GM18870 (cell line): ENCODE measurements around the gene SLC9A9.

Experiments used
- ATAC-seq: cut with Tn5 transposase; IDR thresholded peaks from one replicate; pipeline ENCODE4 v1.9.1; 2021; ENCODE audit warnings: moderate library complexity; ENCODE audit not compliant: unreplicated experiment

Gene SLC9A9

DNA sequence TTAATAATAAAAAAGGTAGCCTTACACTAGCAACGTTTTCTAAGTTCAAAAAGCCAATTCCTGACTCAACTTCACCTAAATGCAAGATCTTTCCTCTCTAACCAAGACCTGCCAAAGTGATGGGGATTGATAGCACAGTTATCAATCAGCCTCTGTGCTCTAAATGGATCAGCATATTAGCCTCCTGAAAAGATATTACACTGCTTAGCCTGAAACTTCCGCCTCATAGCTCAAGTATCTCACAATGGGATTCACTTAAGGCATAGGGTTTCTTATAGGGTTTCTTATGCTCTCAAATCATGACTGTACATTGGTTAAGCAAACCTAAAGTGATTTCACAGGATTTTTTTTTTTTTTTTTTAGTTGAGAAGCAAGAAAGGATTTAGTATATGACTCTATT lies 436 bp upstream of the SLC9A9 start:
- ATAC-seq: no peak

DNA sequence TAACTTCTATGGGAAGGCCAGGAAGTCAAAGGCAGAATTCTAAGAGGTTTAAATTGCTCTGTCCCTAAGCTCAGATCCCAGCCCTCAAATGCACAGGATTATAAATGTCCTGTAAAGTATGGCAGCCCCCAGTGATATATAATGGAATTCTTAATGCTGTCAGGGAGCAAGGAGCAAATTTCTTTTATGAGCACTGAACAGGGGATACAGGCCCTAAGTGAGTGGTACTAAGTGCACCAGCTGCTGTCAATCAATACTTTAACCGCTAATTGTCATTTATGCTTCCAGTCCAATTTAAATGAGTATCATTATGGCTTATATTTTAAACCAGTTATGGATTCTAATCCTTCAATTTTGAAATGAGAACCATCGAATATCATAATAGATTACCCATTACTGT lies 4.7 kb downstream of the SLC9A9 start:
- no peak for ATAC-seq

DNA sequence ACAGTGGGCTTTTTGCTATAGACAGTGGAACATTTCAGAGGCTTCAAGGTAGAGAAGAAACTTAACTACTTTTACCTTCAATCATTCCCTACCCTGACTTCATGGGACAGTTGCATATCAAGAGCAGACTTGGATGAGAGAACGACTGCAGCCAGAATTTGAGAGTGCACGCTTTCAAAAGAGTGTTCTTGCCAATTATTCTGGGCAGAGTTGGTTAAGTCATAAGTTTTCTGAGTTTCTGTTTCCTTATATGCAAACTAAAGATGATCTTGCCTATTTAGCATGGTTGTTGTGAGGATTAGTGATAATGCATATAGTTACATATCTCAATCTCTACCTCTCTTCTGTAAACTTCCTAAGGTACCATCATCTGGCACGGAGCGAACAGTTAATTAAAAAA lies 7.6 kb downstream of the SLC9A9 start:
- ATAC-seq: no peak

DNA sequence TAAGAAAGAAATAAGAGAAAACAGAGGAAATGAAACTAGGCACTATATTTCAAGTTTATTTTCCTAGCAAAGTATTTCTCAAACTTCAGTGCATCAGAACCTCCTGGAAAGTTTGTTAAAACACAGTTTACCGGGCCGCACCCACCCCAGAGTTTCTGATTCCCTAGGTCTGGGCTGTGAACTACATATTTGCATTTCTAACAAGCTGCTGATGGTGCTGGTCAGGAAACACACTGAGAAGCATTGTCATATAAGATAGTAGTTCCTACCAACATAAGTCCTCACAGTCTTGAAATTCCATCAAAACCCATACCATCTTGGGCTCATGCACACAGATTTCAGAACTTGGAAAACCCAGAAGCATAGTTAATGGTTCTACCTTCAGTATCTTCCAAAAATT lies 8.3 kb downstream of the SLC9A9 start:
- ATAC-seq: peak; percentile 43

DNA sequence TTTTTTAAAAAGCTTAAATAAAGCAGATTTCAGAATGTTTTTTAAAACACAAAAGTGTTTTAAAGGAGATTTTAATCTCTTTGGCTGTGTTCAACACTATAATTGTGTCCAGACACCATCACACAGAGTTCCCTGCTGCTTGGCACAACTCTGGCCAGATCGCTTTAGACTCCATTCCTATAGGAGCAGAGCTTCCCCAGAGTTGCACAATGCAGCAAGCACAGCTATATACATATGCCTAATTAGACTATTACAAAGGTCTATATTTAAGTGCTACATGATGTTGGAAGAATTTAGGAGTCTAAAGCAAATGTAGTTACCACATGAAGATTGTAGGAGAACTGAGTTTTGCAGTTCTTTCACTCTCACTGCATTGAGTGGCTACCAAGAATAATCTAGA lies 11.2 kb downstream of the SLC9A9 start:
- no peak for ATAC-seq

DNA sequence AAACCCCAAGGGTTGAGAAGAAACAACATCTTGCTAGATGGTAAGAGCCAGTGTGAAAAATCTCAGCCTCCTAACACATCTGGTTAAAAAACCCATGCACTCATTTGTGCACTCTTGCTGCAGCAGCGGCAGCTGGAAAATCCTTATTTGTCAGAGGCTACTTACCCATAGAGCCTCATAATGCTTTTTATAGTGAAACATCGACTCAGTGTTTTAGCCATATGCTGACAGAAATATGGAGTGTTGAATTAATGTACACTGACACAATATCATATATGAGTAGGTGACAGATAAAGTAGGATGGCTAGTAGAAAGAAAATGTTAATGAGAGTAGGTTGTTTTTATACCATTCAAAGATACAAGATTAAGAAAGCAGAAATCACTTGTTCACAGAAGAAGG lies 13.0 kb downstream of the SLC9A9 start:
- no peak for ATAC-seq

DNA sequence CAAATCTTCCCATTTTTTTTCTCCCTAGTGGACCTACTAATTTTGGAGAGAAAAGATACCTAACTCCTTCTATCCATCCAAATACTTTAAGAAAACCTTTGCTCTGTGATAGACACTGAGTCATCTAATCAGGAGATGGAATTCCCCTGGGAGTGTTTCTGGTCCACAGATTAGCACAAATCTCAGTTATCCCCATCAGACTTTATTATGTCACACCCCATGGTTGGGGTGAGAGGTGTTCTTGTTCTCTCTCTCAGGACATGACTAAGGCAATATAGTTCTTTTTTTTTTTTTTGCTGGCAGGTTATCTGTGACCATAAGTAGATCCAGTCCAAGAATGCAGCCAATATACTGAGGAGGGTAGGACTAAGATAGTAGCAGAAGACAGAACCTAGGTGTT lies 15.8 kb downstream of the SLC9A9 start:
- ATAC-seq: peak; percentile 59

DNA sequence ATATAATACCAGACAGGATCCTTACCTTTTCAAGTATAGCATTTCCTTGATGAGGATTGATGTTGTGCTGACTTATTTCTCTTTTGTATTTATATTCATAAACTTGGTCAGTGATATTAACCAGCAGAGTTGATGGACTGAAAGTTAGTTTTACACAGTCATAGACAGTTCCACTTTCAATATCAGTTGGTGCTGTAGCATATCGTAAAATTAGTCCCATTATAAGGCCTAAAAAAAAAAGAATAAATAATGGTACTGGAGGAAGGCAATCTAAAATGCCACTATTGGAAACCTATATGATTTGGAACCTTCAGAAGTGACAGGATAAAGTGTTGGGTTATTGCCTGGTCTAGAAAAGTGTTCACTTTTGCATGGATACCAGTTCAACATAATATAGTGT lies 16.3 kb downstream of the SLC9A9 start:
- ATAC-seq: peak; percentile 80

DNA sequence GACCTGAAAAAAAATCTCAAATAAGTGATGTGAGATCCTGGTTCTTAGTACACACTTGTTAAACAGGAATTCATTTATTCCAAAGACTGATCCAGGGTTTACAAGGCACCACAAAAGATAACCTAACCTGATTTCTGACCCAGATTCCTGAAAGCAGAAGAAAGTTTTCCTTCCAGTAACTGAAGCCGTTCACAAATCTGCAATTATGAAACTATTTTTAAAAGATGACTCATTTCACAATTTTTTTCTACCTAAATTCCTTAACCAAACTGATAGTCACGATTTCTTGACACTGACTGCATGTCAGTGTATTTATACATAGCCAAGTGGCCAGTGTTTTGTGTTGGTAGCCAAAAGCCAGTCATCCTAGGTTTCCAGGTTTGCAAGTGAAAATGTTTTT lies 17.1 kb downstream of the SLC9A9 start:
- peak; percentile 34 for ATAC-seq

DNA sequence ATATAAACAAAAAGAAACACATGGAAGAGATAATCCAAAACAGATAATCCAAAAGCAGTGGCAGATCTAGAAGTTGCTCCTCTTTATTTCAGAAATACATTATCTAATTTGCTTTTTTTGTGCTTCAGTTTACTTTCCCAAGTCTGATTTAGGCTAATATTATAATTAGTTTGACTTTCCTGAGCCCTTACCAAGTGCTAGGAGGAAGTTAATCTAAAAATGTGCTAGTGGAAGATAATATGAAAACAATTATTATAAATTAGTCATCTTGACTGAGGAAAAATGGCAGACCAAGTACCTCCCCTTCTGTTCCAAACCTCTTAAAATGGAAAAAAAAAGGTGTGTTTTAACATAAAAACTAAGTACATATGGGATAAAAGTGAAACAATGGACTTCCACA lies 17.5 kb downstream of the SLC9A9 start:
- no peak for ATAC-seq

DNA sequence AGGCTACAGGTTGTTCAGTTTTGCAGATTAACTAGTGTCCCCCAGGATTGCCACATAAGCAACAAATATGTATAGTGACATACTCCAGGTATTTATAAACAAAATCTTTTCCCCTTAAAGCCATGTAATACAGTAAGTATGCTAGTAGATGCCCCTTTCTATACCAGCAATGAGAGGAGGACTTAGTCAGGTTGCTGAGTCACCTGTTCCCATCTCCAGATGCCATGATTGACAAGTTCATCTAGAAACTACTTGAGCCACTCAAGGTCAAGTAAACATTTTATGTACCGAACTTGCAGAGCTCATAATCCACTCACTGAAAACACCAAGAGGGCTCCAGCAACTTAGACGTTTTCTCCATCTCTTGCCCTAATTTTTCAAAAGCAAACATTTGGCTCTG lies 18.2 kb downstream of the SLC9A9 start:
- ATAC-seq: no peak

DNA sequence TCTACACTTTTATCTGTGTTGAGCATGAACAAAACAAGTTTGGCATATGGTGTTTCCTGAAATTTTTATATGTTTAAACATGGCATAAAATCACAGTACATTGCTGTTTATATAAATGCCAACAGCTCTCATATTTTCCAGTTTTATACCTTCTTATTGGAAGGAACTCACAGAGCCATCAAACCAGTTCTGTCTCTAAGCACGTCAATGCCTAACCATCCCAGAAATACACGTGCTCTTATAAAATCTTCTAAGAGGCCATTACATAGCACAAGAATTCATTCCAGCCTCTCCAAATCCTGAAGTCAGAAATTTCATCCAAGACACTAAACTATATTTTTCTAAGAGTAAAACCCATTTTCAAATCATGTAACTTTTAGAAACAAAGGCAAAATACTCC lies 20.8 kb downstream of the SLC9A9 start:
- no peak for ATAC-seq

DNA sequence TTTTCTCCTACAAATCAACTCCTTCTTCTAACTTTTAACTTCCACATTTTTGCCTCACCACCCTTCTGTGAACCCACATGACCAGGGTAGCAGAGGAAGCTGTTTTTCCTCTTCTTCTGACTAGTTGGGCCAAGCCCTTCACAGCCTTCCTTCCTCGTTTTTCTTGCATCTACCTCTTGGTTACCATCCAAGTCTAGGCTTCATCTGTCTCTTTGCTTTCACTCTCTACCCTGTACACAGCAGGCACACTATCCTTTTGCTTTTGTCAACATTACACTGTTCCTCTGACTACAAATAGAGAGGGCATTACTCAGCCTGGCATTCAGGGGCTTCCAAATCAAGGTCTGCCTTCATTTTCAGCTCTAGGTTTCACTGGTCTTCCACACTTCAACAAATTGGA lies 22.0 kb downstream of the SLC9A9 start:
- no peak for ATAC-seq

DNA sequence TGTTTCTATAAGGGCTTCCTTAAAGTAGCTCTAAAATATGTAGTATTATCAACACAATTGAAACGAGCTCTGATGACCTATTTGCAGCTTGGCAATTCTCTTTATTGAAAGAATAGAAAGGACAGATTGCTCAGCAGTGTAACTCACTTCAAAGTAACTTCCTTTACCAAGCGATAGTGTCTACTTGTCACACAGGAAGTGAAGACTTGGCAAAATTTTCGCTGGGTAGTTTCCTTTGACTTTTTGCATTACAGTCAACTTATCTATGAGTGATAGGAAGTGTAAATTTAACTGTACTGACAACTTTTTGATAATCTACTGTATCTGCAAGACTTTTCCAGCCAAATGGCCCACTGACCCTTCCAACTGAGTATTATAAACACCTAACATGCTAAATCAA lies 22.8 kb downstream of the SLC9A9 start:
- peak; percentile 68 for ATAC-seq

DNA sequence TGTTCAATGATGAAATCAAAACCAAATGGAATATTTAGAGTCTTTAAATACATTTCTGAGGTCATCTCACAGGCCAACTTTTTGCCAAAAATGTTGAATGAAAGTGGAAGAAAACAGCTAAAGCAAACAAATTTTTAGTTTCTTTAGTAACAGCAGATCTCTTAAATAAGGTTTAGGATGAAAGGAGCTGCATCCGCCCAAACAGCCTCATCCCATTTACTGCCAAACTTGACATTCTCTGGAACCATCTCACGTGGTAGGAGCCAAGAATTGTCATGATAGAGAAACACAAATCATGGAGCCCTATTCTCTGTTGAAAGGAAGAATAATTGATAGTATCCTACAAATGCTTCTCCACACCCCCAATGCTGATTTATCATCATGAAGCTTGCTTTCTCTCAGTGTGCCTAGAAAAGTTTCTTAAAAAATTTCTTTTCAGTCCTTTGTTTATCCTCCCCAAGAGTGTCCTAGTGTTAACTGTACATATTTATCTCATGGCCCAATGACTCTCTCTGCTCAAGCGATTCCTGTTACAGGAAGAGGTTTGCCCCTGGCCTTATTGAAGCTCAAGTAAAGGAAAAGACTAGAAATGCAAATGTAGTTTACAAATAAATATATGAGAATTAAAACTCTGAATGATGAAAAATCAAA lies 23.4 kb downstream of the SLC9A9 start:
- no peak for ATAC-seq

DNA sequence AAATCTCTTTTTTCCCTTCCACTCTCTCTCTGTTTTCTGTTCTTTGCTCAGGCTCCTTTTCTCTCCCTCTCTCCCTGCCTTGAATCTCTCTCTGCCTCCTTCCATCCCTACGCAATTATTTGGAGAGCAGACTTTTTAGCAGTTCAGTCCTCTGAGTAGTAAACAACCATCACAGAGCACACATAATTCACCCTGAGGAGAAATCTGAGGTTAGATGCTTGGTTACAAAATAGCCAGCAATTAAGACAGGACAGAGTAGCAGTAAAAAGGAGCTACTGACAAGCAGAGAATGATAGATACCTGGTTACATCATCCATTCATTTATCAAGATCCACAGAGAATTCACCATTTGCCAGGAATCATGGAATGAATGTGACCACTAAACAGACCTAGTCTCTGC lies 25.5 kb downstream of the SLC9A9 start:
- ATAC-seq: no peak

DNA sequence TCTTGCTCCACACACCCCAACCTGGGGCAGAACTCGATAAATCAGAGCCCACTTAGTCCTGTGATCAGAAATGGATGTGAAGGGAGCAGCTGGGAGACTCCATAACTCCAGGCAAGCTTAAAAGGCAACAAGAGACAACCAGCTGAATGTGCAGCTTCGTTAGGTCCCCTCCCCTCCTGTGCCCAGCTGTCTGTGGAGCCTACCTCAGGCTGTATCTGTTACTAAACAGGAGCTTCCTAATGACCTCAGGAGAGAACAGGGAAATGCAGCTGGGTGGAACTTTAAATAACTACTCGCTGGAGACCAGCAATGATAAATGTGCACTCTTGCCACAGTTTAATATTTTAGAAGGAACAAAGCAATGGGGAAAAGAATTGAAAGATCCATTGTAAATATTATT lies 25.9 kb downstream of the SLC9A9 start:
- no peak for ATAC-seq

DNA sequence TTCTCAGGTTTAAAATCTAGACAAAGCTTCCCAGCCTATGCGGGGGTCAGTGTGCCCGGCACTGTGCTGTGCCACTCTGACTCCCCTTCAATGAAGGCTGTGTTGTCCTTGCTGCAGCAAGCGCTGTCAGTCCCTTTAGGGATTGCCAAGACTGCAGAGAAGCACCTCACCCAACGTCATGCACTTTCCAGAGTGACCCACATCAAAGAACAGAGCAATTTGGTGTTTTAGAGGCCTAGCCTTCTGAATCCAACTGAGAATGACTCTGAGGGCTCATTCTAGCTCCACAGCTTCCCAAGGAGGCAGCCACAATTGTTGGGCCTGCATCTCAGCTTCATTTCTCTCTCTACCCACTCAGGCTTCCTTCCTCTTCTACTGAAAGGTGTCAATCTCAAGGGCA lies 26.4 kb downstream of the SLC9A9 start:
- ATAC-seq: no peak

DNA sequence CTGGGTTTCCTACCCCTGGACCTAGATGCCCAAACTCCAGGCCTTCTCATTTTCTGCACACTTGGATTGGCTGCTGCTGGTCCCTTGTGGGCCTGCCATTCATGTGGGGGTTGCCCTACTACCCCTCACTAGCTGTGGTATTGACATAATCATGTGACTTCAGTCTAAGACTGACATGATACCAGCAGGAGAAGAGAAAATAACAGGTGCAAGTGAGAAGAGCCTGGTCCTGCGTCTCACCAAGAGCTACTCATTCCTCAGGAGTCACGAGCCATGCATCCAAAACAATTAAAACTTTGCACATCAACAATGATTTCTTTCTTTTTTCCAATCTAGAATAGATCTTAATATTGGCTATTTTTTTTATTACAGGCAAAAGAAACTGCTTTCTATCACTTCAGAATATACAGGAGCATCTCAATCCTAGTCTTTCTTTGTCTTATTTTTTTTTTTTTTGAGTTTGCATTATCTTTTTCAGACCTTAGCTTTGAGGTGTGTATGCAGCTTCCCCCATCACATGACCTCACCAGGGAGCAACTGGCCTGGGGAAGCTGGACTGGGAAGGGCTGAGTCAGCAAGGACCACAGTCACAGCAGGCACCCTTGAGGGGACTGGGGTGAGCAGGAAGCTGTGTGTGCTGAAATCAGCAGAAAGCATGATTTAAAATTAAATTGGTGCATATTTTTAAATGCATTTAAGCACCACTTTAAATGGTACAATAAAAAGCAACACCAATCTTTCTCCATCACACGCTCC lies 27.6 kb downstream of the SLC9A9 start:
- ATAC-seq: no peak

DNA sequence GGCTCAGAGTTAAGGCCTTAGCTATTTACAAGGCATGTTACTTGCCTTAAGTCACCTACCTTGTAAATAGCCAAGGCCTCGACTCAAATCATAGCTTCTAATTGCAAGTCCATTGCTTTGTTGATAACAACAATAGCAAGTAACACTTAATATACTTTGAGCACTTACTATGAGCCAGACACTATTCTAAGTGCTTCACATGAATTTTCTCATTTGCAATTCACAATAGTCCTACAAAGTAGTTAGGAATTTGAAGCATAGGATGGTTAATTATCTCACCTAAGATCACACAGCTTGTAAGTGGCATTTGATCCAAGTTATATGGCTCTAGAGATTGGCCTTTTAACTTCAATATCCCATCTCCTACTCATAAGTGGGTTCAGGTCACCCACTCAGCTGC lies 28.4 kb downstream of the SLC9A9 start:
- no peak for ATAC-seq

DNA sequence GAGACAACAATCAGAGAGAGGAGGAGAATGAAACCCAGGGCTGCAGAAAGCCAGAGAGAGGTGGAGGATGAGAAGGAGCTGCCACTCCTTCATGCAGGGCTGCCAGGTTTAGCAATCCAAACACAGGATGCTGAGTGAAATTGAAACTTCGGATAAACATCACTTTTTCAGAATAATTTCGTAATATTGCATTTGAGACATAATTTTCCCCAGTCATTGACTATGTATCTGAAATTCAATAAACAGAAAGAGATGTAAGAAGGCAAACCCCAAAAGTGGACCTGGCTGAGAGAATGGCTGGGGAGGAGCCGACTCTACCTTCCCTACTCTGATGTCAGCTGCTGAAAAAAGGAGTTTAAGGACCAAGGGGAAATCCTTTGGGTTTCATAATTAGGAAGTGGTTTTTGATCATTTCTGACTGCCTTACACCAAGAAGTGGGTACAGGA lies 33.8 kb downstream of the SLC9A9 start:
- peak; percentile 76 for ATAC-seq

DNA sequence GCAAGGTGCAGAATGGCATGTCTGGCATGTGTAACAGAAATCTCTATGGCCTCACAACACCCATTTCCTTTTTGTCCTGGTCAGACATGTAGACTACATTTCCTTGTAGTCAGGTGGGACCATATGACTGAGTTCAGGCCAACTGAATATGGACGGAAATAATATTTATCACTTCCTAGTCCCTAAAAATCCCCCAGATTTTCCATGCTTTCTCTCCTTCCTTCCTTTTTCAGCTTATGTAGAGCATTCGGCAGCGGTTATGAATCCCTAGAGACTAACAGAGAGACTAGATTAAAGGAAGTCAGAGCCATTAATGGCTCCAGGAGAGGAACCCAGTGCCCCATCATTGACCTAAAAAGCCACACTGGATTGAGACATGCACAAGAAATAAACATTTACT lies 35.8 kb downstream of the SLC9A9 start:
- ATAC-seq: no peak

DNA sequence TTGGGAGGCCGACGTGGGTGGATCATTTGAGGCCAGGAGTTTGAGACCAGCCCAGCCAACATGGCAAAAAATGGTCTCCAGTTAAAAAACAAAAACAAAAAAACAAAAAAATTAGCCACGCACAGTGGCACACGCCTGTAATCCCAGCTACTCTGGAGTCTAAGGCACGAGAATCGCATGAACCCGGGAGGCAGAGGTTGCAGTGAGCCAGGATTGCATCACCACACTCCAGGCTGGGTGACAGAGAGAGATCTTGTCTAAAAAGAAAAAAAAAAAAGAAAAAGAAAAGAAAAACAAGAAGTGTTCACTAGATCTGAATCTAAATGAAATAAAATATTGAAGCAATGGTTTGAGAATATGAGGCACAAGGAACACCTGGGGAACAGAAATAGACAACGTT lies 36.7 kb downstream of the SLC9A9 start:
- ATAC-seq: no peak
